PC-3 (cell line): ENCODE results near the gene TFDP2.

Source experiments
- EZH2 ChIP-seq: fragments of 300-600 bp; sonication (generic); IDR thresholded peaks from one replicate; pipeline ENCODE4 v1.6.1; 2017; ENCODE audit warnings: antibody characterized with exemption, mild to moderate bottlenecking, low read length; ENCODE audit not compliant: unreplicated experiment
- EZH2phosphoT487 ChIP-seq: fragments of 300-600 bp; sonication (generic); IDR thresholded peaks from 2 replicates; pipeline ENCODE4 v1.6.1; 2018; ENCODE audit warnings: mild to moderate bottlenecking, antibody characterized with exemption, low read length, borderline replicate concordance
- TF ChIP-seq, protein P1 (sequence below): fragments of 300-600 bp; sonication (generic); conservative IDR thresholded peaks from 2 replicates; pipeline ENCODE4 v1.5.1; 2017; ENCODE audit warnings: antibody characterized with exemption, low read depth, mild to moderate bottlenecking, low read length

DNA sequence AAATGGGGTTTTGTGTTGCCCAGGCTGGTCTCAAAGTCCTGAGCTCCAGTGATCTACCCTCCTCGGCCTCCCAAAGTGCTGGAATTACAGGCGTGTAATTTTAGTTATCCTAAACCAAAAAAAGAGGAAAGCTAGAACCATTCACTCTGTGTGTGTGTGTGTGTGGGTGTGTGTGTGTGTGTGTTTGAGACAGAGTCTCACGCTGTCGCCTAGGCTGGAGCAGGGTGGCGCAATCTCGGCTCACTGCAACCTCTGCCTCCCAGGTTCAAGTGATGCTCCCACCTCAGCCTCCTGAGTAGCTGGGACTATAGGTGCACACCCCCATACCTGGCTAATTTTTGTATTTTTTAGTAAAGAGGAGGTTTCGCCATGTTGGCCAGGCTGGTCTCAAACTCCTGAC is 84.0 kb downstream of the TFDP2 start:
- TF ChIP-seq, protein P1, sequence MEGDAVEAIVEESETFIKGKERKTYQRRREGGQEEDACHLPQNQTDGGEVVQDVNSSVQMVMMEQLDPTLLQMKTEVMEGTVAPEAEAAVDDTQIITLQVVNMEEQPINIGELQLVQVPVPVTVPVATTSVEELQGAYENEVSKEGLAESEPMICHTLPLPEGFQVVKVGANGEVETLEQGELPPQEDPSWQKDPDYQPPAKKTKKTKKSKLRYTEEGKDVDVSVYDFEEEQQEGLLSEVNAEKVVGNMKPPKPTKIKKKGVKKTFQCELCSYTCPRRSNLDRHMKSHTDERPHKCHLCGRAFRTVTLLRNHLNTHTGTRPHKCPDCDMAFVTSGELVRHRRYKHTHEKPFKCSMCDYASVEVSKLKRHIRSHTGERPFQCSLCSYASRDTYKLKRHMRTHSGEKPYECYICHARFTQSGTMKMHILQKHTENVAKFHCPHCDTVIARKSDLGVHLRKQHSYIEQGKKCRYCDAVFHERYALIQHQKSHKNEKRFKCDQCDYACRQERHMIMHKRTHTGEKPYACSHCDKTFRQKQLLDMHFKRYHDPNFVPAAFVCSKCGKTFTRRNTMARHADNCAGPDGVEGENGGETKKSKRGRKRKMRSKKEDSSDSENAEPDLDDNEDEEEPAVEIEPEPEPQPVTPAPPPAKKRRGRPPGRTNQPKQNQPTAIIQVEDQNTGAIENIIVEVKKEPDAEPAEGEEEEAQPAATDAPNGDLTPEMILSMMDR, result no peak
- TF ChIP-seq EZH2phosphoT487 (no peak), EZH2 (no peak)
